ENCODE results near the gene GRPEL1.

Gene GRPEL1

GRCh38 chr4:7049739-7050138 is 18.1 kb downstream of the GRPEL1 start:
- H3K4me3 ChIP-seq (ENCODE audit: low read length), result no peak overlapping the region
- H3K36me3 ChIP-seq (ENCODE audit: control insufficient read depth, low read length), result peaks cover 25% of the 10 kb centered on the region
- no peaks in the 10 kb centered on the region for H3K9me2 ChIP-seq (replicated peaks; ENCODE audit: control insufficient read depth, low read length)
- H3K27ac ChIP-seq (ENCODE audit: low read depth, low read length), result no peak overlapping the region
- no peaks in the 10 kb centered on the region for H3K27me3 ChIP-seq (ENCODE audit: control insufficient read depth, low read length)
- peaks cover 9% of the 10 kb centered on the region for H4K20me1 ChIP-seq (ENCODE audit: control insufficient read depth, insufficient read depth, low read depth, low read length)
- no peaks in the 10 kb centered on the region for H3K9me3 ChIP-seq (ENCODE audit: control insufficient read depth, insufficient read depth, low read length)
- no peak for TF ChIP-seq CTCF (IDR thresholded peaks at IDR 0.05; ENCODE audit: low read depth, low read length, poor library complexity, severe bottlenecking)
- no peak for TF ChIP-seq EZH2phosphoT487 (IDR thresholded peaks at IDR 0.05; ENCODE audit: borderline replicate concordance, low read length)
- no peak overlapping the region for H3K4me2 ChIP-seq (ENCODE audit: low read length)
- H3K79me2 ChIP-seq (ENCODE audit: control insufficient read depth, low read length), result peaks cover 80% of the 10 kb centered on the region
- no peaks in the 10 kb centered on the region for H3F3A ChIP-seq (ENCODE audit: control insufficient read depth, insufficient read depth)
- peaks cover 21% of the 10 kb centered on the region for H3K4me1 ChIP-seq (ENCODE audit: control insufficient read depth, low read length)

GRCh38 chr4:7049295-7049694 is 18.6 kb downstream of the GRPEL1 start:
- Histone ChIP-seq H3K27ac (ENCODE audit: low read depth, low read length) (no peak overlapping the region), H3K27me3 (ENCODE audit: control insufficient read depth, low read length) (no peaks in the 10 kb centered on the region), H3K36me3 (ENCODE audit: control insufficient read depth, low read length) (peaks cover 21% of the 10 kb centered on the region), H3K9me2 (replicated peaks; ENCODE audit: control insufficient read depth, low read length) (no peaks in the 10 kb centered on the region), H3K79me2 (ENCODE audit: control insufficient read depth, low read length) (peaks cover 83% of the 10 kb centered on the region), H3K4me3 (ENCODE audit: low read length) (no peak overlapping the region), H4K20me1 (ENCODE audit: control insufficient read depth, insufficient read depth, low read depth, low read length) (peaks cover 9% of the 10 kb centered on the region), H3K9me3 (ENCODE audit: control insufficient read depth, insufficient read depth, low read length) (no peaks in the 10 kb centered on the region), H3F3A (ENCODE audit: control insufficient read depth, insufficient read depth) (no peaks in the 10 kb centered on the region), H3K4me1 (ENCODE audit: control insufficient read depth, low read length) (peaks cover 25% of the 10 kb centered on the region), H3K4me2 (ENCODE audit: low read length) (no peak overlapping the region)
- TF ChIP-seq CTCF (IDR thresholded peaks at IDR 0.05; ENCODE audit: low read depth, low read length, poor library complexity, severe bottlenecking) (no peak), EZH2phosphoT487 (IDR thresholded peaks at IDR 0.05; ENCODE audit: borderline replicate concordance, low read length) (no peak)

GRCh38 chr4:7048642-7049041 is 19.2 kb downstream of the GRPEL1 start:
- Histone ChIP-seq H3K79me2 (ENCODE audit: control insufficient read depth, low read length) (peaks cover 89% of the 10 kb centered on the region), H3K4me2 (ENCODE audit: low read length) (no peak overlapping the region), H3K4me3 (ENCODE audit: low read length) (no peak overlapping the region), H4K20me1 (ENCODE audit: control insufficient read depth, insufficient read depth, low read depth, low read length) (peaks cover 9% of the 10 kb centered on the region), H3K9me3 (ENCODE audit: control insufficient read depth, insufficient read depth, low read length) (no peaks in the 10 kb centered on the region), H3K27ac (ENCODE audit: low read depth, low read length) (no peak overlapping the region), H3K9me2 (replicated peaks; ENCODE audit: control insufficient read depth, low read length) (no peaks in the 10 kb centered on the region), H3K27me3 (ENCODE audit: control insufficient read depth, low read length) (no peaks in the 10 kb centered on the region), H3K36me3 (ENCODE audit: control insufficient read depth, low read length) (peaks cover 20% of the 10 kb centered on the region), H3K4me1 (ENCODE audit: control insufficient read depth, low read length) (peaks cover 29% of the 10 kb centered on the region), H3F3A (ENCODE audit: control insufficient read depth, insufficient read depth) (no peaks in the 10 kb centered on the region)
- TF ChIP-seq EZH2phosphoT487 (IDR thresholded peaks at IDR 0.05; ENCODE audit: borderline replicate concordance, low read length), result no peak
- no peak for TF ChIP-seq CTCF (IDR thresholded peaks at IDR 0.05; ENCODE audit: low read depth, low read length, poor library complexity, severe bottlenecking)

- Histone ChIP-seq H3K4me2 (ENCODE audit: low read length) (no peak overlapping the region), H3K79me2 (ENCODE audit: control insufficient read depth, low read length) (peaks cover 75% of the 10 kb centered on the region), H3K9me2 (replicated peaks; ENCODE audit: control insufficient read depth, low read length) (no peaks in the 10 kb centered on the region), H3K27ac (ENCODE audit: low read depth, low read length) (no peak overlapping the region), H3K36me3 (ENCODE audit: control insufficient read depth, low read length) (peaks cover 21% of the 10 kb centered on the region), H3K9me3 (ENCODE audit: control insufficient read depth, insufficient read depth, low read length) (no peaks in the 10 kb centered on the region), H4K20me1 (ENCODE audit: control insufficient read depth, insufficient read depth, low read depth, low read length) (peaks cover 9% of the 10 kb centered on the region), H3K4me1 (ENCODE audit: control insufficient read depth, low read length) (peaks cover 34% of the 10 kb centered on the region), H3K4me3 (ENCODE audit: low read length) (no peak overlapping the region), H3F3A (ENCODE audit: control insufficient read depth, insufficient read depth) (no peaks in the 10 kb centered on the region), H3K27me3 (ENCODE audit: control insufficient read depth, low read length) (peaks cover 3% of the 10 kb centered on the region)
- TF ChIP-seq EZH2phosphoT487 (IDR thresholded peaks at IDR 0.05; ENCODE audit: borderline replicate concordance, low read length), result no peak
- no peak for TF ChIP-seq CTCF (IDR thresholded peaks at IDR 0.05; ENCODE audit: low read depth, low read length, poor library complexity, severe bottlenecking)
Observed at GRCh38 chr4:7046971-7047370, 20.9 kb downstream of the GRPEL1 start.
